ENCODE data around the gene CYP19A1.
A peak's percentile ranks its signal among the peaks of the same experiment; 100 is the strongest.
"Not testable (repeated sequence)": the region's sequence is repeated elsewhere in the genome, so short reads cannot be mapped to it uniquely, and the experiment has no call there.

CYP19A1 gene

DNA sequence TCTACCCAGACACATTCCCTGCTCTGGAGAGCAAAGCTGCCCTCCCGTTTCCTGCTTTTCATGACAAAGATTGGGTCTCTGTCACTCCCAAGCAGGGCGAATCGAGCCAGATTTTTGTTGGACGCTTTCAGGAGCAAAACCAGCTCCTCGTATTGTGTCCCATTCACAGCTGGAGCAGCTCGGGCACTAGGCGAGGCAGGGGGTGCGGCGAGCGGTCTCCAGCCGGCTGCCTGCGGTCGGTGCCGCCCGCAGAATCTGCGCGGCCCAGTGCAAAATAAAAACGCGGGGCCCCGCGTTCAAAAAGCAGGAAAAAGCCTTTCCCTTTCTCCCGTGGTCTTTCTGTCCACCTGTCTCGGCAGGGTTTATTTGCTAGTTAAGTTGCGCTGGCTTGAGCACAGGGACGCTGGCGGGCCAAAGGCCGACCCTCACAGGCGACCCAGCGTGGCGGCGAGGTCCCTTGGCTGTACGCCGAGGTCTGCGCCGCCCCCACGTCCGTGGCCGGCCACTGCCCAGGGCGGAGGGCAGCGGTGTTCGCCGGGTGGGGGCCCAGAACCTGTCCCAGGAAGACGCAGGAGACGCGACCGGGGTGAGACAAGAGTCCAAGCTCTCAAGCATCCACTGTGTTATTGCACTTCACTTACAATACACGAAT is 71.2 kb downstream of the CYP19A1 start:
- DNase-seq (ENCODE audit: low read depth), result peak; percentile 4
- peak overlapping the region; percentile 54 for H3K4me3 ChIP-seq (ENCODE audit: low read depth, low read length)
- TF ChIP-seq, protein P1, sequence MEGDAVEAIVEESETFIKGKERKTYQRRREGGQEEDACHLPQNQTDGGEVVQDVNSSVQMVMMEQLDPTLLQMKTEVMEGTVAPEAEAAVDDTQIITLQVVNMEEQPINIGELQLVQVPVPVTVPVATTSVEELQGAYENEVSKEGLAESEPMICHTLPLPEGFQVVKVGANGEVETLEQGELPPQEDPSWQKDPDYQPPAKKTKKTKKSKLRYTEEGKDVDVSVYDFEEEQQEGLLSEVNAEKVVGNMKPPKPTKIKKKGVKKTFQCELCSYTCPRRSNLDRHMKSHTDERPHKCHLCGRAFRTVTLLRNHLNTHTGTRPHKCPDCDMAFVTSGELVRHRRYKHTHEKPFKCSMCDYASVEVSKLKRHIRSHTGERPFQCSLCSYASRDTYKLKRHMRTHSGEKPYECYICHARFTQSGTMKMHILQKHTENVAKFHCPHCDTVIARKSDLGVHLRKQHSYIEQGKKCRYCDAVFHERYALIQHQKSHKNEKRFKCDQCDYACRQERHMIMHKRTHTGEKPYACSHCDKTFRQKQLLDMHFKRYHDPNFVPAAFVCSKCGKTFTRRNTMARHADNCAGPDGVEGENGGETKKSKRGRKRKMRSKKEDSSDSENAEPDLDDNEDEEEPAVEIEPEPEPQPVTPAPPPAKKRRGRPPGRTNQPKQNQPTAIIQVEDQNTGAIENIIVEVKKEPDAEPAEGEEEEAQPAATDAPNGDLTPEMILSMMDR (conservative IDR thresholded peaks at IDR 0.05; ENCODE audit: low read depth, low read length), result no peak

DNA sequence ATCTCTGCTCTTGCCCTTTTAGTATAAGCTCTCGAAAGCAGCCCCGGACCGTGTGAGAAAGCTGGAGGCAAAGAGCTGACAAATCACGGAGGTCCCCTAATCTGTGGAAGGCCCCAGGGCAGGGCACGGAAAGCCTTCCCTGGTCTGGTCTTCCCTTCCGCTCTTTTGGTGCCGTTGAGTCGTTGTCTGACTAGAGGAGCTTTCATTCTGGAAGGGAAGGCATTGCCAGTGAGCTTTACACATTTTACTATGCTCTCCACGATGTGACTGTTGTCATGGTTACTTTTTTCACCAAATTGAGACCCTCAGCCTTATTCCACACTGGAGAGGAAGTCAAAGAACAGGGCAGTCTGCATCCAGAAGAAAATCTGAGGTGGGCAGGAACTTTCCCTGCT is 71.7 kb downstream of the CYP19A1 start:
- DNase-seq (ENCODE audit: low read depth), result peak; percentile 4
- H3K4me3 ChIP-seq (ENCODE audit: low read depth, low read length), result peak overlapping the region; percentile 54
- TF ChIP-seq, protein P1 (conservative IDR thresholded peaks at IDR 0.05; ENCODE audit: low read depth, low read length), result no peak

DNA sequence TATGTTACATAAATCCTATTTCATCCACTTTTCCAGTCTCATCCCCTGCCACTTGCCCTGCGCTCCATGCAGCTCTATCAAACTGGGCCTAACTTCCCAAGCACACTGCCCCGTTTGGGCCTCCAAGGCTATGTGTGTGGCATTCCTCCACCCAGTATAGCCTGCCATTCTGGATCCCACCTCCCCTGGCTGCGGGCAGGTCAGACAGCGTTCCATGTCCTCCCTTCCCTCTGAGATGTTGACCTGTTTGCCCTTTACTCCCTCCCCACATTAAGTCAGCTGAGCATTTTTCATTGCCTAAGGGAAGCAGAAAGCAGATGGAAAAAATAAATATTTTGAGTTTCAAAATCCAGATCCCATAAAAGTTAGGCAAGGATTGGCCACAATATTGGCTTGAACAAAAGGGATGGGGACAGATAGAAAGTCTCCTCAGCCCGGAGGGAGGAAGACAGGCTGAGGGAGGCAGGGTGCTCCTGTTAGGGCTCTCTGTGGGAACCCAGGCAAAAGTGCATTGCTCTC is 73.3 kb downstream of the CYP19A1 start:
- TF ChIP-seq, protein P1 (conservative IDR thresholded peaks at IDR 0.05; ENCODE audit: low read depth, low read length), result no peak
- no peak for DNase-seq (ENCODE audit: low read depth)
- H3K4me3 ChIP-seq (ENCODE audit: low read depth, low read length), result no peak overlapping the region

DNA sequence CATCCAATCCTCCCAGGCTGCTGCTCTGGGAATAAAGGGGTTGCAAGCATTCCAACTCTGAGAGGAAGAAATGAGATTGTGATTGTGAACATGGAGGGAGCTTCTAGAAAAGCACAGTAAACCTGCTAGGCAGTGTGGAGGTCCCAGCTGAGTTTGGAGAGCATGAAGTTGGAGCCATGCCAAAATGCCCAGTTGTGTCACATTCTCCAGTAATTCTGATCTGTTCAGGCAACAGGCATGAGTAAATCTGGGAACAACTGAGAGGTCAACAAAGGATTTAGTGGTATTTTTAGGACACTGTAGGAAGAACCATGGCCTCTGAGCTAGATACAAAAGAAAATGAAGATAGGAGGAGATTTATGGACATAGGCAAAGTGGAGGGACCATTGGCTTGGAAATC is 74.7 kb downstream of the CYP19A1 start:
- no peak overlapping the region for H3K4me3 ChIP-seq (ENCODE audit: low read depth, low read length)
- DNase-seq (ENCODE audit: low read depth), result no peak
- TF ChIP-seq, protein P1 (conservative IDR thresholded peaks at IDR 0.05; ENCODE audit: low read depth, low read length), result no peak

DNA sequence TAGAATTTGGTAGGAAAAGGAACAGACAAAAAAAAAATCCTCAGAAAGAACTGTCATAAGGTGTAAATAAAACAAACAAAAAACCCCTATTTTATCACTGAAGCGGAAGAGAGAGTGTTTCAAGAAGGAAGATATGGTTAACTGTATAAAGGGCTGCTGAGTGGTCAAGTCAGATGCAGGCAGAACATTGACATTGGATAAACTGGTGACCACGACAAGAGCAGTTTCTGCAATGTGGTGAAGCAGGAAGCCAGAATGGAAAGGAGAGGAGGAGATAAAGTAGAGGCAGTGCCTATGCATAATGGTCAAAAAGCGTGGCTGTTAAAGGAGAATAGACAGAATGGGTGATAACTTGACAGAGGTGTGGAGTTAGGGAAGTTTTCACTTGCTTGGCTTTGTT is 75.3 kb downstream of the CYP19A1 start:
- no peak overlapping the region for H3K4me3 ChIP-seq (ENCODE audit: low read depth, low read length)
- TF ChIP-seq, protein P1 (conservative IDR thresholded peaks at IDR 0.05; ENCODE audit: low read depth, low read length), result no peak
- no peak for DNase-seq (ENCODE audit: low read depth)

DNA sequence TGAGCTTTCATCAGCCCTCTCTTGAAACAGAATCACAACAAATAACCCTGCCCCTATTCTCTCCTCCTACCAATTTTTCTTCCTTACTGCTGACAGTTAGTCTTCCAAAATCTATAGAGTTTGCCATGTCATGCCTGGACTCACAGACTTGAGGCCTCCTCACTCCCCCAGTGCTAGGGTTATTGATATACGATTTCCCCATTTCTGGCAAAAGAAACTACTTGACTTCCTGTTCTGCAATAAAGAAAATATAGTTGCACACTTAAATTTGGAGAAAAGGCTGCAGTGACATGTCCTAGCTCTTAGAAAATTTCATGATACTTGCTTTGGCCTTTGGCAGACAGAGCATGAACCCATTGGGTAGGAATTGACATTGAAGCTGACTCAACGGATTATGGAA is 75.9 kb downstream of the CYP19A1 start:
- DNase-seq (ENCODE audit: low read depth), result no peak
- TF ChIP-seq, protein P1 (conservative IDR thresholded peaks at IDR 0.05; ENCODE audit: low read depth, low read length), result no peak

DNA sequence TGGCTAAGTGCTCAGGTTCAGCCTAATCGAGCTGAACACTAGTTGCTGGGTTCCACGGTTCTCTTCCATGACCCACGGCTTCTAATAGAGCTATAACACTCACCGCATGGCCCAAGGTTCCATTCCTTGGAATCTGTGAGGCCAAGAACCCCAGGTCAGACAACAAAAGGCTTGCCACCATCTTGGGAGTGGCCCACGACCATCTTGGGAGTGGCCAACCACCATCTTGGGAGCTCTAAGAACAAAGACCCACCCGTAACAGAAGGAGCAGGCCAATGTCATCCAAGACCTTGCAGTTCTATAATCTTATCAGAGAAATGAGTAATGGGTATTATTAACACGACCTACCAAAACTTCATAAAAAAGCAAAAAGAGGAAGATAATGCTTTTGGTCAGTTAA is 77.3 kb downstream of the CYP19A1 start:
- not testable (repeated sequence) for DNase-seq (ENCODE audit: low read depth); H3K4me3 ChIP-seq (ENCODE audit: low read depth, low read length)

More for the DNA sequence above, 75.9 kb downstream of the CYP19A1 start:
- no peak overlapping the region for H3K4me3 ChIP-seq (ENCODE audit: low read depth, low read length)
